ENCODE data around the gene CYFIP2. TPM values are rescaled to one million over a fixed set of nuclear protein-coding genes. Genes with fewer than 3 reads are reported as not detected.

The CYFIP2 gene
- total and polyA plus RNA-seq, 2 of the 8 experiments (the other 6 are each of a cell fraction or from before 2014, with no cell fraction given), result 45.1 to 80.6 TPM

DNA sequence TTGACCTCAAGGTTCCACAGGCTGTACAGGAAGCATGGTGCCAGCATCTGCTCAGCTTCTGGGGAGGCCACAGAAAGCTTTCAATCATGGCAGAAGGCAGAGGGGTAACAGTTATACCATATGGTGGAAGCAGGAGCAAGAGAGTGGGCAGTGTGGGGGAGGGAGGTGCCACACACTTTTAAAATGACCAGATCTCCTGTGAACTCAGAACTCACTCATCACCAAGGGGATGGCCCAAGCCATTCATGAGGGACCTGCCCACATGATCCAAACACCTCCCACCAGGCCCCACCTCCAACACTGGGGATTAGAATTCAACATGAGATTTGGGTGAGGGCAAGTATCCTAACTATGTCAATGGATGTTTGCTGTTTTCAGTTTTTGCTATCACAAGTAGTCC, 16.2 kb downstream of the CYFIP2 start:
- no peak overlapping the region for H2BK20ac ChIP-seq (ENCODE audit: low read length)
- no peak overlapping the region for H4K91ac ChIP-seq (replicated peaks; ENCODE audit: insufficient read length, low read length)
- no peak overlapping the region for H4K8ac ChIP-seq (ENCODE audit: extremely low read depth, insufficient read depth, low read length)
- FAIRE-seq, result no peak
- H3K23me2 ChIP-seq (ENCODE audit: low read depth, low read length), result no peaks in the 10 kb centered on the region
- no peak overlapping the region for H2AK5ac ChIP-seq (ENCODE audit: low read depth, low read length)
- H2AFZ ChIP-seq (ENCODE audit: low read length), result no peak overlapping the region
- H3K79me2 ChIP-seq (ENCODE audit: control insufficient read depth in 1 of 2, insufficient read depth in 2 of 2, low read length in 2 of 2), result peaks cover 3 to 55% of the 10 kb centered on the region in 2 experiments; a peak in 3 of 4 replicates
- TF ChIP-seq EGR1 (IDR thresholded peaks at IDR 0.05; ENCODE audit: borderline replicate concordance, low read depth, low read length) (no peak), SUZ12 (IDR thresholded peaks at IDR 0.05; ENCODE audit: low read length) (no peak), NRF1 (IDR thresholded peaks at IDR 0.05; ENCODE audit: low read depth, low read length) (no peak), CTCF (IDR thresholded peaks at IDR 0.05; ENCODE audit: control extremely low read depth in 1 of 3, insufficient read depth in 1 of 3, low read depth in 1 of 3, low read length in 3 of 3) (no peak), TAF1 (IDR thresholded peaks at IDR 0.05; ENCODE audit: low read depth, low read length) (no peak)
- no peak overlapping the region for H3K23ac ChIP-seq (ENCODE audit: insufficient read length)
- H3K56ac ChIP-seq (replicated peaks; ENCODE audit: insufficient read length, low read depth, low read length), result no peak overlapping the region
- no peak overlapping the region for H3K4ac ChIP-seq (replicated peaks; ENCODE audit: insufficient read length, low read depth, low read length)
- H3K9ac ChIP-seq (replicated peaks in 1 of 4; ENCODE audit: extremely low read depth in 1 of 4, low read depth in 3 of 4, low read length in 3 of 4), result no peak overlapping the region
- peaks cover 2% of the 10 kb centered on the region; the same call in 1 of the 2 replicates for H3K79me1 ChIP-seq (ENCODE audit: low read depth, low read length)
- no peak overlapping the region for H3K14ac ChIP-seq (ENCODE audit: insufficient read length)
- H2BK120ac ChIP-seq (replicated peaks; ENCODE audit: low read depth, low read length), result no peak overlapping the region
- no peak overlapping the region for H4K5ac ChIP-seq (ENCODE audit: insufficient read length, low read depth, low read length)
- H2BK5ac ChIP-seq (ENCODE audit: low read depth, low read length), result no peak overlapping the region
- no peaks in the 10 kb centered on the region; a peak in 3 of 7 replicates for H3K4me1 ChIP-seq (replicated peaks in 1 of 4; ENCODE audit: control insufficient read depth in 3 of 4, insufficient read depth in 4 of 4, low read length in 3 of 4)
- H3K4me2 ChIP-seq (ENCODE audit: insufficient read depth in 1 of 2, low read depth in 2 of 2, low read length in 2 of 2), result no peak overlapping the region
- POLR2A ChIA-PET (ENCODE audit: partially characterized antibody), result no interaction called here
- no peak overlapping the region for H2BK12ac ChIP-seq (ENCODE audit: low read depth, low read length)
- no peak overlapping the region for H3K27ac ChIP-seq (ENCODE audit: low read depth, low read length)
- H3K4me3 ChIP-seq (ENCODE audit: extremely low read depth in 1 of 4, insufficient read depth in 2 of 4, low read depth in 3 of 4, low read length in 4 of 4), result no peak overlapping the region
- peaks cover 3 to 7% (median 5%) of the 10 kb centered on the region in 4 experiments; a peak in 6 of 8 replicates for H3K36me3 ChIP-seq (ENCODE audit: control insufficient read depth in 2 of 4, insufficient read depth in 4 of 4, low read length in 3 of 4)
- no peak for DNase-seq (ENCODE audit: low read depth in 1 of 2, low spot score in 2 of 2)
- no peak overlapping the region for H3K18ac ChIP-seq (ENCODE audit: extremely low read depth, low read length)
- H3K27me3 ChIP-seq (replicated peaks in 1 of 4; ENCODE audit: control insufficient read depth in 3 of 4, extremely low read depth in 1 of 4, insufficient read depth in 3 of 4, low read length in 3 of 4), result no peaks in the 10 kb centered on the region
- CTCF ChIA-PET (ENCODE audit: partially characterized antibody), result interaction anchor here (0.8 to 1.5 kb wide), 2 partner anchors 28 to 134 kb away, joined by 3 read pairs; no protein-coding TSS in a partner anchor
- H2BK15ac ChIP-seq (ENCODE audit: low read length), result no peak overlapping the region
- H3K9me3 ChIP-seq (ENCODE audit: insufficient read depth in 2 of 2, low read depth in 1 of 2, low read length in 1 of 2), result no peaks in the 10 kb centered on the region
- H4K20me1 ChIP-seq (replicated peaks in 1 of 2; ENCODE audit: control insufficient read depth in 1 of 2, insufficient read depth in 2 of 2, low read length in 2 of 2), result peaks cover 5 to 7% of the 10 kb centered on the region in 2 experiments

Measured in H1 (cell line).